ENCODE results near the gene ALG2.

Gene ALG2

DNA sequence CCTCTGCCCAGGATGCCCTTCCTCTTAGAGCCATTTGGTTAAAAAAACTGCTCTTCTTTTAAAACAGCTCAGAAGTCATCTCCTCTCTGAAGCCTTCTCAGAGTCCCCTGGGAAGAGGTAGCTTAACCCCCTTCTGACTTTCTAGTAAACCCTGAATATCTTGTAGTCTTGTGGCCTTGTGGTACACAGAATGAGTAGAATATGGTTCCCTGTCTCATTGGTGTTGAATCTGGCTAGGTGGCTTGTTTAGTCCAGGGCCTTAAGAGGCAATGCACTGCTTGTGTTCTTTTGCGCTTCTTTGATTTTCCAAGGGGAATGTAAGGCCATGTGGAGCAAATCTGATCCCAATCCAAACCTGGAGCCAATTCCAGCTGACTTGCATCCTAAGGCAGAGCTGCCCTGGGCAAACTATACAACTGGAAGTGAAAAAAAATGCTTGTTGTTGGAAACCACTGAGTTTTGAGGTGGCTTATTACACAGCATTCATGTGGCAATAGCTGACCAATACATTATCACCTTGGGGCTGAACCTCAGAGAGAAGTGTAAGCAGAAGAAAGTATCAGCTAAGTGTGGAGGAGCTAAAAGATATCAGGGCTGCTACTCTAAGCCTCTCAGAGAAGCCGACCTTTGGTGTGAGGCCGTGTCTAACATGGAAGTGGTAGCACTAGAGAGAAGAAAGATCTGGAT lies 31.0 kb downstream of the ALG2 start:
- DNase-seq = no peak

DNA sequence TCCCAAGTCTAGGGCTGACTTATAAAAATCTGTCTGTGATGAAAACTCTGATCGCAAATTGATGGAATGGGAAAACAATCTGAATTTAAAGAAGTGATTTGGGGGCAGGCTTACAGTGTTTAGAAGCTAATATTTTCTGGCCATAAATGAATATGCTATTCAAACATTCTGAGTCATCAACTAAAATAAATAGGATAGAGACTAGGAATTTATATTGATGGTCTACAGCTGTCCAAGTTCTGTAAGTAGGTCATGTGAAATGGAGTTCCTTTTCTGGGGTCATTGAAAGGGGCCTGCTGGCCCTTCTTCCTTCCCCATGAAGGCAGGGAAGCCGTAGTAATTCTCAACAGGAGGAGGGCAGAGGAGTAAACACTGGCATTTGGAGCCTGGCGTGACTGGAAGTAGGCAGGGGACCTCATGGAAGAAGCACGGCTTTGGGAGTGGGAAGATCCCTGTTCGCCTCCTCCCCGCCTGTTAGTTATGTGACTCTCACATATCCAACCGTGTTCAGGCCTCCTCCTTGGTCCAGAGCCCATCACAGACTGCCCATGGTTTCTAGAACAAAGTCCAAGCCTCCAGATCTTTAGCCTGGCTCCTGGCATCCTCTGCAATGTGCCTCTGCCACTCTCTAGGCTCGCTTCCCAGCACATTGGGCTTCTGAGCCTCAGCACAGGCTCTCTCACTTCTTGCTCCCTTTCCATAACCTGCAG lies 31.7 kb downstream of the ALG2 start:
- no peak for DNase-seq

DNA sequence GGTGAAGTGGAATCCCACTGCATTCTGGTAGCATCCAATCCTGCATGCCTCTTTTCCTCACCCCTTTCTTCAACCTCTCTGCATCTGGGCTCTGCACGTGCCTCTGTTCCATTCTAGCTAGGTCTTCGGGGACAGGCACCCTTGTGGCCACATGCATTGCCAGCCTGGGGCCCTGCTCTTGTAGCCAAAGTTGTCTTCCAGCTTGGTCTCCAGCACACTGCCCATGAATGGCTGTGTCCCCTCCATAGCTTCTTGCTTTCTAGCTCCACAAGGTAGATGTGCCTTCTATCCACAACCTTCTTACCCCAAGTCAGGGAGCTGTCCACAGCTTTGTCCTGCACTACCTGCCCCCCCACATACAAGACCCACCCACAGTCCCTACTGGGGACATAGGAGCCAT lies 32.6 kb downstream of the ALG2 start:
- no peak for DNase-seq

GRCh38 chr9:99187311-99187710 lies 34.4 kb downstream of the ALG2 start:
- DNase-seq = no peak

- no peak for DNase-seq
Observed at GRCh38 chr9:99185934-99186333, 35.8 kb downstream of the ALG2 start.

DNA sequence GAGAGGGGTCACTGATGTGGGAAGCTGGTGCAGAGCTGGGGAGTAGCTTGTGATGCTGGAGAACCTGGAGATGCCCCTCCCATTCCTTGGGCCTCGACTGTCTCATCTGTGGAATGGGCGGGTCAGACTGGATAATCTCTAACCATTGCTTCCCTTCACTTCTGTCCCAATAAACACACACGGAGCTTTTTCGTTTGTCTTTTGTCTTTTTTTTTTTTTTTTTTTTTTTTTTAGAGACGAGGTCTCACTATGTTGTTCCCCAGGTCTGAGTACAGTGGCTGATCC lies 36.5 kb downstream of the ALG2 start:
- no peak for DNase-seq

- peak; percentile 61 for DNase-seq
Observed at GRCh38 chr9:99184475-99185347, 37.0 kb downstream of the ALG2 start.

DNA sequence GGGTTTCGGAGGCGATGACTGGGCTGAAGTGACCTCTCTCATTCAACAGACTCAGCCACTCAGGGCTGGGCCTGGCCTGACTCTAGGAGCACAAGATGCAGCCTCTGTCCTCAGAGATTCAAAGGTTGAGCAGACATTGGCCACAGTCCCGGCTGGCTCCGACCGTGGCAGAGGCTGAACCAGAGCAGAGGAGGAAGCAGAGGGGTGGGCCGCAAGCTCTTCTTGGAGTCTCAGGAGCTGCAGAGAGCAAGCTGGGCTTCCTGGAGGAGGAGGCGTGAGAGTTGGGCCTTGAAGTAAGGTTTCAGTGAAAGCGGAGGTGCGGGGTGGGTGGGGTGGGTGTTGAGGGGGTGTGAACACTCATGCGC lies 37.6 kb downstream of the ALG2 start:
- no peak for DNase-seq

DNA sequence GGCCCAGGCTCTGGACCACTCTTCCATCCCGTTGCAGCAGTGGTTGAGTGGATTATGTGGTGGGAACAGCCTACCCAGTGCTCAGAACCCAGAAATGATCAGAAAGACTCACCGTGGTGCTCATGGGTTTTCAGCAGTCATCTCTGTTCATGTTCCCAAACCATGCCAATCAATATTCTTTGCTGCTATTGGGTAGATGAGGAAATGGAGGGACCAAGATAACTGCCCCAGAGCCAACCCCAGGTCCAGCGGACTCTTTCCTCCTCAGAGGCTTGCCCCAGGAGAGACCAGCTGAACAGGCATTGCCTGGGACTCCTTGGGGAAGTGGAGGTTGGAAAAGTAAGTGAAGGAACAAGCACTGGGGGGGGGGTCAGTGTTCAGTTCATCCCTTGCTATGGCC lies 38.1 kb downstream of the ALG2 start:
- no peak for DNase-seq

DNA sequence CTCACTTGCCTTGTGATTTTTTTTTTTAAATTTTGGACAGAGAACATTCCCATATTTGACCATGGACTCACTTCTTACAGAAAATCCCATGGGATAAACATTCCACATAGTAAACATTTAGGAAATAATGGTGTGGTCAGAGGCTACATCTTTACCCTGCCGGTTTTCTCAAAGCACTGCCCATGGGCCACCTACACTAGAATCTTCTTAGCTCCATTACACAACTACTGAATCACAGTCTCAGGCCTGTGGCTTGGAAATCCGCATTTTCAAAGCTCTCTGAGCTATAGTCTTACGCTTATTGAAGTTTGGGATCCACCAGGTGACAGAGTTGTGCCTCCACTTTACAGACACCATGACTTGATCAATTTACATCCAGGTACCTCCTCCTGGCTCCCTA lies 39.4 kb downstream of the ALG2 start:
- no peak for DNase-seq

DNA sequence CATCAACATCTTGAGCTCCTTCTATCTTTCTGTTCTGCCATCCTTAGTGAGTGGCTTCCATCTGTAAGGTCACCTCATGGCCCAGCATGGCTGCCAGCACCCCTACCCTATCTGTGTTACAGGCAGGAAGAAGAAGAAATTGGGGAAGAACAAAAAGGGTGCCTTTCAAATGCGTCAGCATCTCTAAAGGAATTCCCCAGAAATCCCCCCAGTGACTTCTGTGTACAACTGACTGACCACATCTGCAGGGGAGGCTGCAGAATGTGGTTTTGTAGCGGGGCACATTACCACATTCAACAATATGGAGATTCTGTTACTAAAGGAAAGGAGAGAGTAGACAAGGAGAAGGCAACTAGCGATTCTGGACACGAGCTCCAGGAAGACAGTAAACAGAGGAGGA lies 40.1 kb downstream of the ALG2 start:
- peak; percentile 36 for DNase-seq

DNA sequence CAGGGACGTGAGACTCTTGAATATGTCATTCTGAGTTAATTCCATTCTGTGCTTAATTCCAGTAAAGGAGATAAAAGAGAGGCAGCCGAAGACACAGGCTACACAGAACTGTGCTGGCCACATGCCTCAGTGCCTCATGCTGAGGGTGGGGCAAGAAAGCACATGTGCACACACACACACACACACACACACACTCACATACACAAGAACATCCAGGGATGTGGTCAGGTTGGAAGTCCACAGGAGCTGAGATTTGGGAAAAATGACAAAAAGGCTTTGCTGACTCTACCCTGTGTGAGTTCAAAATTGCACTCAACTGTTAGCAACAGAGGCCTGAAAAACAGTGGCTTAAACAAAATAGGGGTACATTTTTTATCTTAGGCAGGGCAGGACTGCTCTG lies 40.5 kb downstream of the ALG2 start:
- no peak for DNase-seq

DNA sequence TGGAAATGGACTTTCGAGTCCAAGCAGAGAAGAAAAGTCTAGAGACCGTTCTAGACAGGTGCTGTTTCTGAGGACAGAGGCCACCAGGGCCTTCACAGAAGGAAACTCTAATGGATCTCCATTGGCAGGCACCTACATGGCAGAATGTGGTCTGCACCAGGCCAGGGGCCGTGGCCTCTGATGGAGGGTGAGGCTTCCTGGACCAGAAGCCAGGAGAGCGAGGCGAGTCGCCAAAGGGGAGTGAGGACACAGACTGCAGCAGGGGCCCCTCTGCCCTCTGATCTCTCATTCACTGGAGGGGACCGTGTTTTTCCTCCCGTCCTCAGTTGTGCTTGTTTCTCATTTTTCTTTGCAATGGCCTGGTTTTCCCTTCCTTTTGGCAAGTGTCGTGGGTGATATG lies 41.1 kb downstream of the ALG2 start:
- DNase-seq = no peak

GRCh38 chr9:99180199-99180598 lies 41.5 kb downstream of the ALG2 start:
- no peak for DNase-seq

- DNase-seq = no peak
Observed at GRCh38 chr9:99178912-99179872, 42.5 kb downstream of the ALG2 start.

DNA sequence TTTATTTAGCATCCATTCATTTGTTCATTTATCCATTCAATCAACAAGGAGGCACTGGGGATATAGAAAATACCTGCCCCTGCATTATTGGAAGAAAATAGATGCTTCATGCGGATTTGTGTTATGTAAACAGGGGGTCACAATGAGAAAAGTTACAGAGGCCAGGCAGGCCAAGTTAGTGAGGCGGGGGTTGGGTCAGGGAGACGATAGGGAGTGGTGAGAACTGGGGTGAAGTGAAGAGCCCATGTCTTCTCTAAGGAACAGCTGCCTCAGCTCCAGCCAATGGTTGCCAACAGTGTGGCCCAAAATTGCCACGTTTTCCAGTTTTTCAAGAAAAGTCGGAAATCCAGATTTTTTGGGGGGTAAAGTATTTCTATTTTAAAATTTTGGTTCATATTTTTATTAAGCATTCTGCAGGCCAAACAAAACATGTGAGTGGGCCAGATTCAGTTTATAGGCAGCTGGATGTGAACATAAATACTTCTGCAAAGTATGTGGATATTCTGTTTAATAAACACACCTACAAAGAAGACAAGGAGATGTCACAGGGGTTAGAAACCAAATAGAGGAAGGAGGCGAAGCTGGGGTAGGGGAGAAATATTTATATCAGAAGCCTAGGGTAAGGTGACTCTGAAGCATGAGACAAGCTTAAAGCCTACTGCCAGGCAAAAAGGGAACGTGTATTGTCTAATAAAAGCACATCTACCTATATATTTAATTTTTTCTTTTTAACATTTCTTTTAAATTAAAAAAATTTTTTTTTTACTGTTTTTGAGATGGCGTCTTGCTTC lies 44.0 kb downstream of the ALG2 start:
- no peak for DNase-seq

GRCh38 chr9:99176527-99177013 lies 45.2 kb downstream of the ALG2 start:
- no peak for DNase-seq

DNA sequence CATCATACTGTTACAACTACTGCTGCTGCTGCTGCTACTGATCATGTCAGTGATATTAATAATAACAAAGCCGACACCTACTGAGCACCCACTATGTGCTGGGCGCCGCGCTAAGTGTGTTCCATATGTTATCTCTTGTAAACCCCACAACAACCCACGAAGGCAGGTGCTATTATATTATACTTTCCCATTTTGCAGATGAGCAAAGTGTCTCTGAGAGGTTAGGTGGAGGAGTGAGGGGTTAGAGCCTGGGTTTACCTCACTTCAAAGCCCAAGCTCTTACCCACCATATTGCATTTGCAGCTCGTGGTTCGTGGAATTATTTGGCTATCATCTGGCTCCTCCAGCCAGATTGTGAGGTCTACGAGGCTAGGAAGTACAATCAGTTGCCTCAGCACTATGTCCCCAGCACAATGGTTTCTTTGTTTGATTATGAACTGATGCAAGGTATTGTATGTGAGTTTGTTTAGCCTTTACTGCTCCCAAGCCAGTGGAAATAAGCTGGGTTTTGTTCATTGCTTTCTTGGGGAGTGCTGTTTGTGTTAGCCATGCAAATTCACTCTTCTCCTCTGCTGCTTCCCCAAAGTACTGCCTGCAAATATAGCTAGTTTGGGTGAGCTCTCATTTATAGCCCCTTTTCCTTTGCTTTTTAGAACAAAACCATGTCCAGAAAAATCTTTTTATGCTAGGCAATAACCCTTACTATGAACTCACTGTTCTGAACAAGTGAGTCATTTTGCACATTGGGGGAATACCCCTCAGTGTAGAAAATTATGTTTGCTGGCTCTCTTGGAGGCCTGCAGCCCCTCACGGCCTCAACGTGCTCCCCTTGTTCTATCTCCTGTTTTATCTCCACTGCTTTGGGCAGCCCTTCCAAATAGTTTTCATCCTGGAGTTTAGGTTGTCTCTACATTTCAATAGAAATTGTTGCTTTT lies 47.9 kb downstream of the ALG2 start:
- DNase-seq = no peak

DNA sequence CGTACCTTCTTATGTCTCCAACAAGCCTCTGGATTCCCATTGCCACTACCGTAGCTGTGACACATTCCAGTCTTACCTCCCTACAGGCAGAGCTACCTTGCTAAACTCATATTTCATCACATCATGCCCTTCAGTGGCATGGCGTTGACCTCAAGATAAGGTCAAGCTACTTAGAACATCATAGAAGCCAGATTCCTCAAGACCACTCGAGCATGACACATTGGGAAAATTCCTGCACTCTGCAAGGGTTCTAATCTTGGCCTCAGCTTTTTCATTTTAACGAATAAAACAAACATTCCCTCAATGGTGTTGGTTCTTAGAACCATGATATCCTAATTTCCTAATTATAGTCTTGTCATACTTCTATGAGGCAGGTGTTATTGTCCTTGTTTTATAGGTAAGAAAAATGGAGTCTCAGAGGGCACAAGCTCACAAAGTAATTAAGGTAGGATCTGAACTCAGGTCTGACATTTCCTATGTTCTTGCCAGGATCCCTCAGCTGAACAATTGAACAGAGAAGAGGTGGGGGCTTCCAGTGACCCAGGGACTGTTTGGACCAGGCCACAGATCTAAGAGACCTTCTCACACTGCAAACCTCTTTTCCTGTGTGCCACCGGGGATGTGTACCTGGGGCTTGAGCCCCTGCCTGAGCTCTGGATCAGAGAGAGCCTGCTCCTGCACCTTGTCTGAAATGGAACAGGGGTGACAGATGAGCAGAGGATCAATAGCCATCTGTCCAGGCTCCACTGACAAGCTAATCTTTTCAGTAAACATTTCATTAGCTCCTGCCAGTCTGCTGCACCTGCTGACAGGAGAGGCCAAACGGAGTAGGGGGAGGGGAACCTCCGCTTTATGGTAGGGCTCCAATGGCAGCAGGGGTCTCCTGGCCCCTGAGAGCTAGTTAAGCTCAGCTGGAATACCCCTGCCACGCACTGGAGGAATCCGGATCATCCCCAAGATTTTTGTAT lies 49.3 kb downstream of the ALG2 start:
- no peak for DNase-seq
